Measurements from ENCODE around the gene UBE2U.

The UBE2U gene, protein sequence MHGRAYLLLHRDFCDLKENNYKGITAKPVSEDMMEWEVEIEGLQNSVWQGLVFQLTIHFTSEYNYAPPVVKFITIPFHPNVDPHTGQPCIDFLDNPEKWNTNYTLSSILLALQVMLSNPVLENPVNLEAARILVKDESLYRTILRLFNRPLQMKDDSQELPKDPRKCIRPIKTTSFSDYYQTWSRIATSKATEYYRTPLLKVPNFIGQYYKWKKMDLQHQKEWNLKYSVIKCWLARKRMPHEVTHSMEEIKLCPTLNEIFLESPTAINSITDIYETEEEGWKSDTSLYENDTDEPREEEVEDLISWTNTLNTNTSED

GRCh38 chr1:64203420-64203819, at the start of gene UBE2U:
TSS of gene UBE2U (plus strand) at chr1:64203623. CDS start at chr1:64204051, 428 bp downstream.
- no peak for DNase-seq (ENCODE audit: low read depth)

- no peak for DNase-seq (ENCODE audit: low read depth)
Measured at GRCh38 chr1:64155278-64155677, 48.1 kb upstream of the UBE2U start.

DNA sequence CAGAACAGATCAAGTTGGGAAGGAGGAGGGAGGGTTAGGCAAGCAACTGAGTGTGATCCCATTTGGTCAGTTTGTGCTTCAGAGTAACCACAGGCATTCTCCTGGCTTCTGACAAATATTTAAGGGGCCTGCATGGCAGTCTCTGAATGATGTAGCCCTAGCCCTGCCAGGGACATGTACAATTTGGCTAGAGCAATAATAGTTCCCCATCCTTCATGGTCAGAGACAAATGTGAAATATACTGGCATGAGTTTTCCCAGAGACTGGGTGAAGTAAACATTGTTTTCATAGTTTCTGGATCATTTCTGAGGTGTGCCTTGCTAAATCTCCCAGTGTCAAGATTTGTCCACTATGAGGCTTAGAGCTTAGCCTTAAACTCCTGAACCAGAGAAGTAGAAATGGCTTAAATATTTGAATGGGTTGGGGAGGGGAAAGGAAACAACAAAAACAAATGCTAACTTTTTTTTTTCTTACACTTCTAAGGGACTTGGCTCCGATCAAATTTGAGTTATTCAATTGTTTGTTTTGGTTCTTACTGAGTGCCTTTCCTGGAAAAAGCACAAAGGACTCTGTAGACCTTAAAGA, 42.0 kb upstream of the UBE2U start:
- no peak for DNase-seq (ENCODE audit: low read depth)

- DNase-seq (ENCODE audit: low read depth), result no peak
Measured at GRCh38 chr1:64162151-64162550, 41.3 kb upstream of the UBE2U start.

- no peak for DNase-seq (ENCODE audit: low read depth)
Measured at GRCh38 chr1:64162804-64163203, 40.6 kb upstream of the UBE2U start.

GRCh38 chr1:64163431-64163830, 40.0 kb upstream of the UBE2U start:
- DNase-seq (ENCODE audit: low read depth), result no peak

DNA sequence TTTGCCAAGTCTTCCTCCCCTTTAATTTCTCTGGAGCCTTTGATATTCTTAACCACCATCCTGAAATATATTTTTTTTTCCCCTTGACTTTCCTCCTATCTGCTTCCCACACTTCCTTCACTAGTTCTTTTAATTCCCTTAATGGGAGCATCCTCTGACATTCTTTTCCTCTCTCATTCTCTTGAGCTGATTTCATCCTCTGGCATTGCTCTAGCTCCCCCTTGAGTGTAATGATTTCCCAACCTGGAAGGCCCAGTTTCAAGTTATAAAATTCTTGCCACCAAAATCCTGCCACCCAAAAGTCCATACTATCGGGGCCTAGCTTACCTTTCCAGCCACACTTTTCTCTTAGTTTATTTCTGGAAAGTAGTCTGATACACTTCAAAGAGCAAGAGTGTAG, 39.5 kb upstream of the UBE2U start:
- no peak for DNase-seq (ENCODE audit: low read depth)

GRCh38 chr1:64166629-64167028, 36.8 kb upstream of the UBE2U start:
- DNase-seq (ENCODE audit: low read depth), result no peak

GRCh38 chr1:64167176-64167575, 36.2 kb upstream of the UBE2U start:
- no peak for DNase-seq (ENCODE audit: low read depth)

- DNase-seq (ENCODE audit: low read depth), result no peak
Measured at GRCh38 chr1:64171246-64171645, 32.2 kb upstream of the UBE2U start.

GRCh38 chr1:64171797-64172281, 31.6 kb upstream of the UBE2U start:
- DNase-seq (ENCODE audit: low read depth), result no peak

DNA sequence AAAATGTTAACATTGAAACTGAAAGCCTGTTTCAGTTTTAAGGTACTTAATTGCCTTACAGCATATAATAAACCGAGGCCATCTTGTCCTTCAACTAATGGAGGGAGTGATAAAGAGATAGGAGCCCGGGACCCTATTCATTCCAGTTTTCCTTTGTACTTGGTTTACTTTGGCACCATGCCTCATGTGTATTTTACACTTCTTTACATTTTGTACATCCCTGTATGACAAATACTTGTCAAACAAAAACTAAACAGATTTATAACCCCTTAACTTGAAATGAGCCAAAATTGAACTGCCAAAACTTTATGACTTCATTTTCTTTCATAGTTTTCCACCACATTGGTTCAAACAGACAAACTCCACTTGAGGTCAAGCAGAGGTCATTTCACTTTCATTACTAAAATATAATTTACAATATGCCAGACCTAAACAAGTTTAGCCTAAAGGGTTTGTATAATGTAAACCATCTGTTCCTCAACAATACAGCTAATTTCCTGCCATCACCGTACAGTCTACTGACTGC, 30.9 kb upstream of the UBE2U start:
- DNase-seq (ENCODE audit: low read depth), result peak; percentile 45

- no peak for DNase-seq (ENCODE audit: low read depth)
Measured at GRCh38 chr1:64173336-64173940, 30.0 kb upstream of the UBE2U start.

- no peak for DNase-seq (ENCODE audit: low read depth)
Measured at GRCh38 chr1:64175639-64176038, 27.8 kb upstream of the UBE2U start.

DNA sequence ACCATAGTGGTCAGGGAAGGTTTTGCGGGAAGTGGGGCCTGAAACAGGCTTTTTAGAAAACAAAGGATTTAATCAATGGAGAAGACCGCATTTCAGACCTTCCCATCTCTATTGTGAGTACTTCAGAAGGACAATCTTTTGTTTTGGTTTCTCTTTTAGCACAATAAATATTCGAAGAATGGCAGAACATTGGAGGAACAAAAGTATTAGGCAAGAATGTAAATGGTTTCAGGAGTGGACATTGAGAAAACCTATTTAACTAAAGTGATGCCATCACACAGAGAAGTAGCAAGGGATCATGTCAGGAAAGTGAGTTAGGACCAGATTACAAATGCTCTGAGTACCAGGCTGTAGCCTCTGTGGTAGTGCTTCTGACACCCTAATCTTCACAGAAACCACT, 26.8 kb upstream of the UBE2U start:
- no peak for DNase-seq (ENCODE audit: low read depth)

DNA sequence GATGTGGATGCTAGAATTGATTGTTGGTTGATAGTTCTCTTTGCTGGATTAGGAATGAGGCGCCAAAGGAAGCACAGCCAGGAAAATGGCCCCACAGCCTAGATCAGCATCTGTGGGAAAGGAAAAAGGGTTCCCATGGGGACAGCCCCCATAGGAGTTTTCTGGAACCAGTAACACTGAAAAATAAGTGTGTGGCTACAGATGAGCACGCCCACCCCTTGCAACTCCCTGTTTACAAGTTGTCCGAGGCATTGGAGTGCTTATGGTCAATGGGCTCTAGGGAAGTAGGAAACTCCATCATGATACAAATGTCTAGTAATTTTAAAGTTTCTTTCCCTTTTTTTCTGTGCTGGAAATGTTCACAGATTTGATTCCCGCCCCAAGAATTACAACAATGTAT, 23.8 kb upstream of the UBE2U start:
- DNase-seq (ENCODE audit: low read depth), result no peak

DNA sequence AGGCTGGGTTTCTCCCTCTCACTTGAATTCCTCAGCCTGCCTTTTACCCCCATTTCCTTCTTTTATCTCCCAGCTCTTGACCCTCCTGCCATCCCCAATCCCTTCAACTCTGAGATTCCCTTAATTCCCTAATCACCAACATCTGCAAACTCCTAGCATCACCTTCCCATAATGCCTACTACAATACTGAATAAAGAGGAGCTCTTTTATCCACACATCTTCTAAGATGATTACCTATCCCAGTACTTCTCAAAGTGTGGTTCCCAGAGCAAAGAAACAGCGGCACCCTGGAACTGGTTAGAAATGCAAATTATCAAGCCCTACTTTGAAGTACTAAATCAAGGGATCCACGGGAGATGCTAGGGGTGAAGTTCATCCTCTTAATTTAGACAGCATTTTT, 21.2 kb upstream of the UBE2U start:
- no peak for DNase-seq (ENCODE audit: low read depth)

GRCh38 chr1:64183395-64184002, 19.9 kb upstream of the UBE2U start:
- DNase-seq (ENCODE audit: low read depth), result no peak

DNA sequence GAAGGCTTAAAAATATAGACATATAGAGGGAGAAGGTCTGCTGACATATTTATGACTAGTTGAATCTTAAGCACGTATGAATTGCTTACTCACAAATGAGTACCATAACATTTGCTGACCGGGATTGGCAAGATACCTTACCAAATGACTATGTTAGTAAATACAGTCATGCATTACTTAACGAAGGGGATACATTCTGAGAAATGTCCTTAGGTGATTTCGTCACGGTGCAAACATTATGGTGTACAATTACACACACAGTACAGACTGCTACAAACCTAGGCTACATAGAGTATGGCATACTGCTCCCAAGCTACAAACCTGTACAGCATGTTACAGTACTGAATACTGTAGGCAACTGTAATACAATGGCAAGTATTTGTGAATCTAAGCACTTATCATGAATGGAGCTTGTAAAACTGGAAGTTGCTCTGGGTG, 19.4 kb upstream of the UBE2U start:
- DNase-seq (ENCODE audit: low read depth), result peak; percentile 47

DNA sequence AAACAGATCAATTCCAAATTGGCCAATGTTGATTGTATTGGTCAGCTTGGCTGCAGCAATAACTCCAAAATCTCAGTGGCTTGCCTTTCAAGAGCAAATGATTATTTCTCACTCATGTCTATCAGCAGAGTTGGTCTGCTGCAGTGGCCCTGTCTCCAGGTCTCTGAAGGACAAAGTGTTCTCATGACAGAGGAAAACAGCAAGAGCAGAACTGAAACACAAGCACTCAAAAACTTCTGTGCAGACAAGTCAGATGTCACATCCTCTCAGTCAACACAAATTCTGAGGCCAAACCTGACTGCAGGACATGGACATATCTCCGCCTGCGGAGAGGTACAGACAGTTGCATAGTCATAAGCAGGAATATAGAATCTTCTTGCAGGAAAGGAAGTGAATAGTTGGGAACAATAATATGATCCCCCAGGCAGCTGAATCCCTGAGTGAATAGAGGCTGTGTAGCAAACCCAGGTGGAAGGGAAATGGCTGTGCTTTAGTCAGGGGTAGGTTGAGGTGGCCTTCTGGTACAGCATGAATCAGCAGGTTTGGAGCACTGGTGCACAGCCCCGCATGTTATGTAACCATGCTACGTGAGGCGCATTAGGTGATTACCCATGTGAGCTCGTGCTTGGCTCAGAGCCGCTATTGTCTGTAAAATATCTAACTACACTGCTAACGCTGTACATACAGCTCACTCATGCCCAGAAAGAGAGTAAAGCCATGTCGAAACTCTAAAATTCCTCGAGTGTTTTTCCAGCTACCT, 17.1 kb upstream of the UBE2U start:
- DNase-seq (ENCODE audit: low read depth), result no peak

DNA sequence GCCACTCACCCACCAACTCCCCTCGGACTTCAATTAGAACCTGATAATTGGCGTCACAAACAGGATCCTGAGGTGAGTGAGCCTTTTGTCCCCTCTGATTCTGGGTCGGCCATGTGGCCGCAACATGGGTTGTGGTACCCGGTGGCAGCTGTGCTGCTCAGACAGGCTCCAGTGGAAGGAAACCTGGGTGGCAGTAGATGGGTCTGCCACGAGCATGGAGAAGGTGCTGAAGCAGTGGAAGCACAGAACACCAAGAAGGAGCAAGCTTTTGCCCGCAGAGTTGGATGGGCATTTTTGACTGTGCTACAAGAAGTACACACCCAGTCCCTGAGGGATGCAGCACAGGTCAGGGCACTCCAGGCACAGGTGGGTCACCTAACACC, 16.5 kb upstream of the UBE2U start:
- no peak for DNase-seq (ENCODE audit: low read depth)

- DNase-seq (ENCODE audit: low read depth), result no peak
Measured at GRCh38 chr1:64187646-64188045, 15.8 kb upstream of the UBE2U start.
